OCI-LY7 (cell line): ENCODE data around the gene WDR31. TPM values are rescaled to one million over a fixed set of nuclear protein-coding genes. Genes with fewer than 3 reads are reported as not detected.

Experiments
- BruUV-seq: library from RNA; stranded (reverse); fragments of 400-500 nt; replicated peaks from 2 replicates; lab custom pipeline; 2021; lab: Mats Ljungman, UMichigan
- CTCF ChIA-PET: fragments of 300-600 bp; sonication (Branson Sonifier 250); formaldehyde crosslinking; loops from one replicate; lab custom pipeline; 2022; ENCODE audit warnings: antibody characterized with exemption; ENCODE audit not compliant: unreplicated experiment; lab: Charles Lee
- POLR2A ChIA-PET: fragments of 300-600 bp; sonication (Branson Sonifier 250); formaldehyde crosslinking; loops from one replicate; lab custom pipeline; 2022; ENCODE audit warnings: antibody characterized with exemption; lab: Charles Lee
- DNase-seq: peaks from one replicate; pipeline ENCODE4 v3.0.0-alpha.2; 2015; ENCODE audit warnings: low spot score
- H2AFZ ChIP-seq: fragments of 200-600 bp; sonication (generic), shearing (Covaris generic); 2 replicates; pipeline ENCODE4 v1.6.1; 2014; ENCODE audit warnings: mild to moderate bottlenecking, antibody characterized with exemption, low read length, moderate library complexity
- H3K27ac ChIP-seq: fragments of 200-600 bp; sonication (generic); 2 replicates; pipeline ENCODE4 v1.5.1; 2014; ENCODE audit warnings: mixed run types, low read depth, mild to moderate bottlenecking, moderate library complexity, low read length, inconsistent platforms; ENCODE audit not compliant: poor library complexity, severe bottlenecking
- H3K36me3 ChIP-seq: fragments of 200-600 bp; sonication (generic); 2 replicates; pipeline ENCODE4 v1.6.1; 2014; ENCODE audit warnings: mild to moderate bottlenecking, antibody characterized with exemption, low read length, moderate library complexity, mixed read lengths; ENCODE audit not compliant: insufficient read depth
- H3K4me1 ChIP-seq: fragments of 200-600 bp; sonication (generic); 2 replicates; pipeline ENCODE4 v1.5.1; 2014; ENCODE audit warnings: mild to moderate bottlenecking, low read length; ENCODE audit not compliant: insufficient read depth, poor library complexity, severe bottlenecking
- H3K4me2 ChIP-seq: fragments of 200-600 bp; sonication (generic); 2 replicates; pipeline ENCODE4 v1.6.1; 2014; ENCODE audit warnings: mild to moderate bottlenecking, low read length
- H3K4me3 ChIP-seq: fragments of 200-600 bp; sonication (generic); 2 replicates; pipeline ENCODE4 v1.5.1; 2014; ENCODE audit warnings: mild to moderate bottlenecking, low read depth, low read length; ENCODE audit not compliant: poor library complexity, severe bottlenecking
- H3K79me2 ChIP-seq: fragments of 200-600 bp; sonication (generic); 2 replicates; pipeline ENCODE4 v1.6.1; 2016; ENCODE audit warnings: low read depth, mild to moderate bottlenecking, low read length, moderate library complexity, mixed read lengths; ENCODE audit not compliant: insufficient read depth
- H3K9me2 ChIP-seq: fragments of 200-600 bp; sonication (generic); 2 replicates; pipeline ENCODE4 v1.6.1; 2016; ENCODE audit warnings: mild to moderate bottlenecking, low read length, mixed read lengths; ENCODE audit not compliant: insufficient read depth
- H3K9me3 ChIP-seq: fragments of 200-600 bp; sonication (generic); 2 replicates; pipeline ENCODE4 v1.6.1; 2014; ENCODE audit warnings: mild to moderate bottlenecking, mixed run types, low read length, mixed read lengths
- H4K20me1 ChIP-seq: fragments of 200-600 bp; sonication (generic); 2 replicates; pipeline ENCODE4 v1.6.1; 2014; ENCODE audit warnings: mild to moderate bottlenecking, antibody characterized with exemption, low read length, moderate library complexity, mixed read lengths; ENCODE audit not compliant: insufficient read depth
- CTCF ChIP-seq: fragments of 200-600 bp; sonication (generic); conservative IDR thresholded peaks from 2 replicates; pipeline ENCODE4 v1.5.1; 2014; ENCODE audit warnings: mild to moderate bottlenecking, antibody characterized with exemption, low read length, moderate library complexity, mixed read lengths
- EZH2phosphoT487 ChIP-seq: fragments of 200-600 bp; sonication (generic); IDR thresholded peaks from 2 replicates; pipeline ENCODE4 v1.6.1; 2018; ENCODE audit warnings: low read depth, borderline replicate concordance, mild to moderate bottlenecking, mixed run types, antibody characterized with exemption, low read length, moderate library complexity, mixed read lengths
- intact Hi-C: fragments of 100-400 bp; cut with micrococcal nuclease; formaldehyde crosslinking; loops from one replicate; pipeline ENCODE4 v1.10.0; 2022; ENCODE audit not compliant: unreplicated experiment
- total RNA-seq, 2 experiments: library from RNA; depleted of rRNA in 1 of 2; stranded (reverse); fragments of >200 nt in 1 of 2; shearing (Covaris generic) in 1 of 2; gene quantifications; 2 replicates each; pipeline ENCODE4 v1.2.3, GENCODE V29; 2014 to 2022

Gene WDR31
- total RNA-seq, 2 experiments from 2014 or later = 0.19 to 1.4 TPM

DNA sequence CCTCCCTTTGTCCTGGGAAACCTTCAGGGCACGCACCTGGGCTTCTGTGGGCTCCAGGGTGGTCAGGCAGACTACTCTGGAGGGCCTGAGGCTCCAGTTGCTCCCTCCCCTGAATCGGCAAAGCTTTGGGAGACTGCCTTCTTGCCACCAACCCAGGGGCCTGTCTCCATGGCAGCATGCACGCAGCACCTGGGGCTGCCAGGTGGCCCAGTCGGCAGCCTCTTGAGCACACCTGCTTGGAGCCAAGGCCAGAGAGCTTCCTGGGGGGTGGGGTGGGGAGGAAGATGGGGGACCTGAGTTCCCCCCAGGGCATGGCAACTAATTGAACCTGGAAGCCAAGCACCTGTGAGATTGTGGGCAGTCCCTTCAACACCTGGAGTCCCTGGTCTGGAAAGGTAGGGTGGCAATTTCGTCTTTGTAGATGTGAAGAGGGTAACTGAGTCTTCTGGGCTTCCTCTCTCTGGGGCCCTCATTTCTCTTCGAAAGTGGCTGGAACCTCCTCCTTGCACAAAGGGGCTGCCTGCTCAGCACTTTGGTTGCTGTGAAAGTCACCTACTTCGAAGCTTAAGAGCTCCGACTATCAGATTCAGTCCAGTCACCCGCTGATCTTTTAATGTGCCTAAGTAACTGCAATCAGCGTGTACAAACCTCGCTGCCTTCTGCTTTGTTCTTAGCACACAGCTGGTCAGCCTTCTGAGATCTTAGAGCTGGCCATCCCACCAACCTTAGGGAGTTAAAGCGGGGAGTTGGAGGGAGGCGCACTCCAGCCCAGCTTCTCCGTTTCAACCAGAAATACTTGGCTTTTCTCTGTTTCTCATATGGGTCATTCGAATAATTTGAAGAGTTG lies 40.9 kb downstream of the WDR31 start:
- POLR2A ChIA-PET = interaction anchor here (1.1 kb wide), 1 partner anchor 52 kb away, joined by 3 read pairs; no protein-coding TSS in a partner anchor
- CTCF ChIA-PET = no interaction called here
- no TSS peak for BruUV-seq

DNA sequence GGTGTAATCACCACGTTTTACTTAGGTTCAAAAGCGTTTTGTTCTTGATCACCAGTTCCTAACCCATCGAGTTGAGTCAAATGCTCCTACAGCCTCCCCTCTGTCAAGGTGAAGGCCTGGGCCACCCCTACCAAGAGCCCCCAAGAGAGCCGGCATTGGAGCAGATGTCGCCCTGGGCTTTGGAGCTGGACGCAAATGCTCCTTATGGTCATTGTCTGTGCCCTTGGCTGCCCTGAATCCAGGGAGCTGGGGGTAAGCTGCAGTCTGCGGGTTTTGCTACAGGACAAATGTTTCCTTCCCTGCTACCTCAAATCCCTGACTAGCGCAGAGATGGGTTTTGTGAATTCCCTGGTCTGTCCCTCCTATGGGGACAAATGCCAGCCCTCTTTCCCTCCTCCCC lies 41.8 kb downstream of the WDR31 start:
- no peak for TF ChIP-seq CTCF
- no peak for TF ChIP-seq EZH2phosphoT487
- no TSS peak for BruUV-seq
- peaks cover 10% of the 10 kb centered on the region for H3K36me3 ChIP-seq
- no peak overlapping the region for H3K27ac ChIP-seq
- POLR2A ChIA-PET = interaction anchor here (1.1 kb wide), 1 partner anchor 53 kb away, joined by 3 read pairs; no protein-coding TSS in a partner anchor
- CTCF ChIA-PET = no interaction called here
- no peak overlapping the region for H3K4me2 ChIP-seq
- H2AFZ ChIP-seq = no peak overlapping the region
- no peaks in the 10 kb centered on the region for H3K79me2 ChIP-seq
- H3K4me3 ChIP-seq = no peak overlapping the region
- no peaks in the 10 kb centered on the region for H3K9me2 ChIP-seq
- intact Hi-C loops = no loop called here
- H4K20me1 ChIP-seq = no peaks in the 10 kb centered on the region
- no peaks in the 10 kb centered on the region for H3K9me3 ChIP-seq
- no peak for DNase-seq
- H3K4me1 ChIP-seq = peaks cover 10% of the 10 kb centered on the region

More for the DNA sequence above, 40.9 kb downstream of the WDR31 start:
- H3K9me2 ChIP-seq = no peaks in the 10 kb centered on the region
- H3K9me3 ChIP-seq = no peaks in the 10 kb centered on the region
- TF ChIP-seq CTCF = no peak
- no peak for TF ChIP-seq EZH2phosphoT487
- H3K4me1 ChIP-seq = peaks cover 10% of the 10 kb centered on the region
- DNase-seq = peak; percentile 37
- no peaks in the 10 kb centered on the region for H3K79me2 ChIP-seq
- no peak overlapping the region for H3K4me3 ChIP-seq
- no peak overlapping the region for H2AFZ ChIP-seq
- intact Hi-C loops = no loop called here
- H3K36me3 ChIP-seq = peaks cover 1% of the 10 kb centered on the region; the same call in 1 of the 2 replicates
- H4K20me1 ChIP-seq = no peaks in the 10 kb centered on the region
- H3K27ac ChIP-seq = no peak overlapping the region
- H3K4me2 ChIP-seq = peak overlapping the region; percentile 20; the same call in 1 of the 2 replicates
